Ascending aorta (tissue), 2 donors: ENCODE results near the gene KLHDC7B. TPM values are rescaled to one million over a fixed set of nuclear protein-coding genes. Genes with fewer than 3 reads are reported as not detected.

Experiments
- DNase-seq, 2 donors: peaks; one replicate each; pipeline ENCODE4 v3.0.0-alpha.2; 2019; ENCODE audit warnings: low spot score in 2 of 2
- H3K27ac ChIP-seq, 2 donors: fragments of 200-600 bp; sonication (generic); one replicate each; pipeline ENCODE4 v1.5.1; 2016 to 2017; ENCODE audit warnings: mild to moderate bottlenecking in 1 of 2
- H3K27me3 ChIP-seq: fragments of 200-600 bp; sonication (generic); one replicate; pipeline ENCODE4 v1.5.1; 2017
- H3K36me3 ChIP-seq, 2 donors: fragments of 200-600 bp; sonication (generic); one replicate each; pipeline ENCODE4 v1.5.1; 2016
- H3K4me1 ChIP-seq, 2 donors: fragments of 200-600 bp; sonication (generic); one replicate each; pipeline ENCODE4 v1.5.1; 2016 to 2017; ENCODE audit warnings: mild to moderate bottlenecking in 1 of 2
- H3K4me3 ChIP-seq, 2 donors: fragments of 200-600 bp; sonication (generic); one replicate each; pipeline ENCODE4 v1.5.1; 2016 to 2017; ENCODE audit warnings: mild to moderate bottlenecking in 1 of 2
- H3K9me3 ChIP-seq, 2 donors: fragments of 200-600 bp; sonication (generic); one replicate each; pipeline ENCODE4 v1.5.1; 2016
- intact Hi-C: fragments of 100-400 bp; cut with DNase I; formaldehyde crosslinking; loops from one replicate; pipeline ENCODE4 v1.15.1; 2023
- total RNA-seq: library from RNA; depleted of rRNA; stranded (reverse); fragments of >200 nt; gene quantifications from one replicate; pipeline ENCODE4 v1.1.0, GENCODE V29; 2016
- TF ChIP-seq, protein P1 (sequence below), 3 experiments: fragments of 200-600 bp in 2 of 3; fragments of 450-650 bp in 1 of 3; sonication (generic) in 2 of 3; IDR thresholded peaks; one replicate each; pipeline ENCODE4 v1.5.1; 2016 to 2019; ENCODE audit warnings: antibody characterized with exemption in 3 of 3, mild to moderate bottlenecking in 1 of 3, moderate library complexity in 1 of 3

KLHDC7B gene
- total RNA-seq, 1 donor from 2014 or later: not detected

DNA sequence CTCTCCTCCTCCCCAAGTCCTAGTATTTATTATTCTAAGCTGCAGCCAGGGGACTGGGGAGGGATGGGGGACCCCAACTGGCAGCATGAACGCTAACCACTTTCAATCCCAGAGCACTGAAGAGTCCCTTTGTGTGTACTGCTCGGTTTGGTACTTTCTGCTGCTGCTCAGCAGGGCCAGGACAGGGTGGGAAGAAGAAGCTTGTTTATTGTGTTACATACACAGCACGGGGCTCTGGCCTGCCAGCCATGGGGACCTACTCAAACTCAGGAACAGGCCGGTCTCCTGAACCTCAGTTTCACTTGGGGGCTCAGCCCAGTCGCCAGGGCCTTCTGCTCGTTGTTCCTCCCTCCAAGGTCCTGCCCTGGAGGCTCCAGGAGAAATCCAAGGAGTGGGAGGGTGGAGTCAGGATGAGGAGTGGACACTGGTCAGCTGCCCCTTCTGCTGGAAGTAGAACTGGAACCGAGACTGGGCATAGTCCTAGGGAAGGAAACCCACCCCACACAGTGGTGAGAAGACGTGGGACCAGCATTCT lies 33.1 kb downstream of the KLHDC7B start:
- H3K36me3 ChIP-seq: peaks cover 0 to 5% of the 10 kb centered on the region in 2 donors
- H3K27ac ChIP-seq: no peak overlapping the region
- TF ChIP-seq, protein P1, sequence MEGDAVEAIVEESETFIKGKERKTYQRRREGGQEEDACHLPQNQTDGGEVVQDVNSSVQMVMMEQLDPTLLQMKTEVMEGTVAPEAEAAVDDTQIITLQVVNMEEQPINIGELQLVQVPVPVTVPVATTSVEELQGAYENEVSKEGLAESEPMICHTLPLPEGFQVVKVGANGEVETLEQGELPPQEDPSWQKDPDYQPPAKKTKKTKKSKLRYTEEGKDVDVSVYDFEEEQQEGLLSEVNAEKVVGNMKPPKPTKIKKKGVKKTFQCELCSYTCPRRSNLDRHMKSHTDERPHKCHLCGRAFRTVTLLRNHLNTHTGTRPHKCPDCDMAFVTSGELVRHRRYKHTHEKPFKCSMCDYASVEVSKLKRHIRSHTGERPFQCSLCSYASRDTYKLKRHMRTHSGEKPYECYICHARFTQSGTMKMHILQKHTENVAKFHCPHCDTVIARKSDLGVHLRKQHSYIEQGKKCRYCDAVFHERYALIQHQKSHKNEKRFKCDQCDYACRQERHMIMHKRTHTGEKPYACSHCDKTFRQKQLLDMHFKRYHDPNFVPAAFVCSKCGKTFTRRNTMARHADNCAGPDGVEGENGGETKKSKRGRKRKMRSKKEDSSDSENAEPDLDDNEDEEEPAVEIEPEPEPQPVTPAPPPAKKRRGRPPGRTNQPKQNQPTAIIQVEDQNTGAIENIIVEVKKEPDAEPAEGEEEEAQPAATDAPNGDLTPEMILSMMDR (IDR thresholded peaks at IDR 0.05): no peak
- H3K4me3 ChIP-seq: no peak overlapping the region
- intact Hi-C loops: no loop called here
- H3K9me3 ChIP-seq: no peaks in the 10 kb centered on the region
- peaks cover 7 to 21% of the 10 kb centered on the region in 2 donors for H3K4me1 ChIP-seq
- H3K27me3 ChIP-seq: peaks cover 5% of the 10 kb centered on the region
- no peak for DNase-seq

DNA sequence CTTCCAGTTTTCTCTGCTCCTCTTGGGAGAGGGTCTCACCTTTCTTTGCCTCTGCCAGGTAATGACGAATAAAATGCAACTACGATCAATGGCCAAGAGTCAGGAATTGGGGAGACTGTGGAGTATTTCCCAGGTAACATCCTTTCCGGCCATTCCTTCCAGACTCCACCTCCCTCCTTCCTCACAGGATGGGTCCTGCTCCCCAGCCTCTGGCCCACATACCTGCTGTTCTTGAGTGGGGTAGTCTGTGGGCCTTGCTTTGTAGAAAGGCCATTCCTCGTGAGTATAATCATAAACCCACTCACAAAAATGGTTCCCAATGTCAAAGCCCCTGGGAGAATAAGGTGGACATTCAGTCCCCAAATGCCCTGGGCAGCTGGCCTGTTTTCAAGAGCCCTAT lies 34.1 kb downstream of the KLHDC7B start:
- intact Hi-C loops: no loop called here

DNA sequence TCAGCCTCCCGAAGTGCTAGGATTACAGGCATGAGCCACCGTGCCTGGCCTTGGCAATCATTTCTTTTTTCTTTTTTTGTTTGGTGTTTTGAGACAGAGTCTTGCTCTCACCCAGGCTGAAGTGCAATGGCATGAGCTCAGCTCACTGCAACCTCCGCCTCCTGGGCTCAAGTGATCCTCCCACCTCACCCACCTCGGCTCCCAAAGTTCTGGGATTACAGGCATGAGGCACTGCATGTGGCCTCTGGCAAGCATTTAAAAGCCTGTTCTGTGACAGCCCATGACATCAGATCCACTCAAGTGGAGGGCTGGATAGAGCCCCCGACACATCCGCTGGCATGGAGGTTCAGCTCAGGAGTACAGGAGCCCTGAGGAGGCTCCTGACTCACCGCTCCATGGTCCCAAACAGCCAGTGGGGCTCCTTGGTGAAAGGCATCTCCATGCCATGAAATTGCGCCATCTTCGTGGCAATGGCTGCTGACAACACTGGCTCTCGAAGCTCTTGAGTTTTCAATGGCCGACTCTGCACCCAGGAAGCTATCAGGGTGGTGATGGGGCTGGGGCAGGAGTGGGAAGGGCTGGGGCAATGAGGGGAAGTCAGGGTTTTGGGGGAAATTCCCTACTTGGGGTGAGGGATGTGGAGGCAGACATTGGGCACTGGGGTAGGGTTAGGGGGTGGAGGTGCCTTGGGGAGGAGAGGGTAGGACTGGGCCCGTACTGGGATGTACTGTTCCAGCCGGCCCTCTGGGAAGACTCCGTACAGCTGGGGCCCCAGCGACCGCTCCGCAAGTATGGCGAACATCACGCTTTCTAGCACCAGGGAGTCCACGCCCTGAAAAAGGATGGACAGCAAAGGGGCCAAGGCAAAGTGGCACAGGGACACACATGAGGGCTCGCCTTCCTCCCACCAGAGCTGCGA lies 35.6 kb downstream of the KLHDC7B start:
- Histone ChIP-seq H3K9me3 (no peaks in the 10 kb centered on the region), H3K27me3 (peaks cover 5% of the 10 kb centered on the region), H3K27ac (no peak overlapping the region), H3K4me3 (peak overlapping the region; percentile 65 to 82), H3K36me3 (peaks cover 0 to 5% of the 10 kb centered on the region in 2 donors), H3K4me1 (peaks cover 7 to 23% of the 10 kb centered on the region in 2 donors)
- TF ChIP-seq, protein P1 (IDR thresholded peaks at IDR 0.05): no peak
- no peak for DNase-seq
- intact Hi-C loops: no loop called here

More for the DNA sequence above, 34.1 kb downstream of the KLHDC7B start:
- H3K27ac ChIP-seq: no peak overlapping the region
- no peaks in the 10 kb centered on the region for H3K9me3 ChIP-seq
- peaks cover 5% of the 10 kb centered on the region for H3K27me3 ChIP-seq
- H3K4me1 ChIP-seq: peaks cover 7 to 23% of the 10 kb centered on the region in 2 donors
- TF ChIP-seq, protein P1 (IDR thresholded peaks at IDR 0.05): no peak
- peaks cover 0 to 5% of the 10 kb centered on the region in 2 donors for H3K36me3 ChIP-seq
- no peak for DNase-seq
- H3K4me3 ChIP-seq: no peak overlapping the region

DNA sequence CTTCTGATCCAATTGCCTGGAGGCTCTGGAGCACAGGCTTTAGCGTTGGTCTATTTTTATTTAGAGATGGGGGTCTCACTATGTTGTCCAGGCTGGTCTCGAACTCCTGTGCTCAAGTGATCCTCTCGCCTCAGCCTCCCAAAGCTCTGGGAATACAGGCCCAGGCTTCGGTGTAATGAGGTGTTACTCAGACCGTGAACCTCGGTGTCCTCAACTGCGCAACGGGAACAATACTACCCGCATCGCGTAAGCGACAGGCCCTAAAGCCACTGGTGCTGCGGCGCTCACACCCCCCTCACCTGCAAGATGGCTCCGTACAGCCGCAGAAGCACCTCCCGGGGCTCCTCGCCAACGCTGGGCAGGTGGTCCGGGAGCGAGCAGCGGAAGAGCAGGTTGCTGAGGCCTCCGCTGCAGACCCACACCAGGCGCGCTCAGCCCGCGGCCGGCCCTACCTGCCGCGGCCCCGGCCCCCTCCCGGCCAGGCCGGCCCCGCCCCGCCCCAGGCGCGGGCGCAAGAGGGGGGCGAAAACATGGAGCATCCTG lies 36.3 kb downstream of the KLHDC7B start:
- peak overlapping the region; percentile 95 to 99 for H3K27ac ChIP-seq
- H3K4me1 ChIP-seq: peaks cover 7 to 23% of the 10 kb centered on the region in 2 donors
- H3K27me3 ChIP-seq: peaks cover 5% of the 10 kb centered on the region
- peak overlapping the region; percentile 65 to 82 for H3K4me3 ChIP-seq
- TF ChIP-seq, protein P1 (IDR thresholded peaks at IDR 0.05): no peak
- no peaks in the 10 kb centered on the region for H3K9me3 ChIP-seq
- intact Hi-C loops: loop anchor here (1.0 to 2.0 kb wide), 4 partner anchors 20 to 74 kb away; partner anchors contain the start of genes ARSA, NCAPH2, SCO2 and SYCE3
- no peak for DNase-seq
- H3K36me3 ChIP-seq: peaks cover 0 to 5% of the 10 kb centered on the region in 2 donors

DNA sequence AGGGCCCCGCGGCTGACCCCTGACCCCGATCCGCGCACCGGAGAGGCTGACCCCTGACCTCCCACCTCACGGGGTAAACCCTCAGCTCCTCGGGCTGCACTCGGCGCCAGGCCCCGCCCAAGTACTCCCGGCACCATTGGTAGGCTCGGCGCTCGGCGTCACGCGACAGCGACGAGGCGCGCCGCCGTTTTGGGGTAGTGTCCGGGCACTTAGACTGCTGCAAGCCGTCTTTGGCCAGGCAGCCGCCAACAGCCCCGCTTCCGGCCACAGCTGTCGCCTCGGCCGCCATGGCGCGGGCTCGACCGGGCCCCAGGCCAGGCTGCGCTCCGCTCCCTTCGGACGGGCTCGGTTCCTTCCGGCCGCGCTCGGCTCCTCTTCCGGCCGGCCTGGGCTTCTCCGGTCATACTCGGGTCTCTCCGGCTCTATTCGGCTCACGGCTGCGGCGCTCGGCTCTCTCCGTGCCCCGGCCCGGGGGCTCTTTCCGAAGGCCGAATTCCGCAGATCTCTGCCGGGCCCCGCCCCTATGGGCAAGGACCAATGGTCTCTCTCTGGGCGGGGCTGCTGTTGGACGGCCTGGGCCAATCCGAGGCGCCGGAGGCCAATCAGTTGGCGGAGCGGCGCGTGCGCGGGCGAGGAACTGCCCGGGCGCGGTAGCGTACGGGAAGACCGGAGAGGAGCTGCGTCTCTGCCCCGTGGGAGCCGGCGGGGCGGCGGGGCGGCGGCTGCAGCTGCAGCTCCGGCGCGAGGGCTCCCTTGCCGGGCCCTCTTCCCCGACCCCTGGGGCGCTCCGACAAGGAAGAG lies 37.0 kb downstream of the KLHDC7B start, which contains the start of gene CHKB:
CHKB (minus strand) TSS at position 357 of the 801 bp plus-strand sequence; CDS start at position 289, 68 bp downstream.
- peak; percentile 92 to 99 for DNase-seq
- H3K4me1 ChIP-seq: peaks cover 7 to 23% of the 10 kb centered on the region in 2 donors
- H3K9me3 ChIP-seq: no peaks in the 10 kb centered on the region
- intact Hi-C loops: loop anchor here (1.0 to 2.0 kb wide), 4 partner anchors 20 to 74 kb away; partner anchors contain the start of genes ARSA, NCAPH2, SCO2 and SYCE3
- H3K4me3 ChIP-seq: peak within 1 kb of the TSS; percentile 65 to 82
- H3K27me3 ChIP-seq: peaks cover 5% of the 10 kb centered on the region
- peaks cover 0 to 5% of the 10 kb centered on the region in 2 donors for H3K36me3 ChIP-seq
- H3K27ac ChIP-seq: peak within 1 kb of the TSS; percentile 95 to 99
- TF ChIP-seq, protein P1 (IDR thresholded peaks at IDR 0.05): no peak
